ENCODE measurements around the gene CNIH2. TPM values are rescaled to one million over a fixed set of nuclear protein-coding genes. Genes with fewer than 3 reads are reported as not detected.

CNIH2 gene
- total and polyA plus RNA-seq, 8 donors, result 0.81 to 5.2 (median 3.6) TPM

DNA sequence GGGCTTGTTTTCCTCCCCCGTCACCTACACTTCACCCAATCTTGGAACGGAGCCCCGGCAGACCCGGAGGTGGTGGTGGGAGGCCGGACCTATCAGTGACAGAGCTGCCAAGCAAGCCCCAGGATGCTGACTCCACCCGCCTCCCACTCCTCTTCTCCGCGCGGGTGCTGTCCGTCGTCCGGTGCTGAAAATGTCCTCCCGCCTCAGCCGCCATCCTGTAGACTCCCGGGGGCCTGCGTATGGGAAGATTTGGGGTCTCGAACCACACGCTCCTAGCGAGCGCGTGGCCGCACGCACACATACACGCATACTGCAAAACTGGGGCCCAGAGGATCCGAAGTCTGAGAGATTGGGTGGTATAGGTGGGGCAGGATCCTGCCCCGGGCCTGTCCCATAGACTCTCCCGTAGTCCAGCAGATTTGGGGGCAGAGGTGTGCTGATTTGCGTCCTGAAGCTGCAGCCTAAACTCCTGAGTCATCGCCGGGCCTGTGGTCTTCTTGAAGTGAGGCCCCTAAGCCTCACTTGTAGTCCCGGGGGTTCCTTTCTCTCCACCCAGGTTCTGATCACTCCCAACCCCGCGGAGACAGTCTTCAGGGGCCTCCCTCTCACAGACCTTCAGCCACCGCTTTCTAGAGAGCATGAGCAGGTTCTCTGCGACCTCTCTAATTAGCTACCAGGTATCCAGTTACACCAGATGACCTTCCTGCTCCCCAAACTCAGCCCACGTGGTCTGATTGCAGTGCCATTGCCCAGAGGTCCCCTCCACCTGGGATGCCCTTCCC, 11.8 kb downstream of the CNIH2 start:
- H3K27ac ChIP-seq, result peak overlapping the region; percentile 89 to 92
- peaks cover 16 to 33% of the 10 kb centered on the region in 2 donors for H3K4me1 ChIP-seq
- H3K27me3 ChIP-seq, result peaks cover 19 to 50% of the 10 kb centered on the region in 2 donors
- intact Hi-C loops (cut with DNase I), result no loop called here
- no peaks in the 10 kb centered on the region for H3K9me3 ChIP-seq
- H3K36me3 ChIP-seq, result peaks cover 0 to 7% of the 10 kb centered on the region in 2 donors
- peak in 3 of 4 donors; percentile 83 to 90 (median 83) for DNase-seq
- TF ChIP-seq, protein P1, sequence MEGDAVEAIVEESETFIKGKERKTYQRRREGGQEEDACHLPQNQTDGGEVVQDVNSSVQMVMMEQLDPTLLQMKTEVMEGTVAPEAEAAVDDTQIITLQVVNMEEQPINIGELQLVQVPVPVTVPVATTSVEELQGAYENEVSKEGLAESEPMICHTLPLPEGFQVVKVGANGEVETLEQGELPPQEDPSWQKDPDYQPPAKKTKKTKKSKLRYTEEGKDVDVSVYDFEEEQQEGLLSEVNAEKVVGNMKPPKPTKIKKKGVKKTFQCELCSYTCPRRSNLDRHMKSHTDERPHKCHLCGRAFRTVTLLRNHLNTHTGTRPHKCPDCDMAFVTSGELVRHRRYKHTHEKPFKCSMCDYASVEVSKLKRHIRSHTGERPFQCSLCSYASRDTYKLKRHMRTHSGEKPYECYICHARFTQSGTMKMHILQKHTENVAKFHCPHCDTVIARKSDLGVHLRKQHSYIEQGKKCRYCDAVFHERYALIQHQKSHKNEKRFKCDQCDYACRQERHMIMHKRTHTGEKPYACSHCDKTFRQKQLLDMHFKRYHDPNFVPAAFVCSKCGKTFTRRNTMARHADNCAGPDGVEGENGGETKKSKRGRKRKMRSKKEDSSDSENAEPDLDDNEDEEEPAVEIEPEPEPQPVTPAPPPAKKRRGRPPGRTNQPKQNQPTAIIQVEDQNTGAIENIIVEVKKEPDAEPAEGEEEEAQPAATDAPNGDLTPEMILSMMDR (IDR thresholded peaks at IDR 0.05), result no peak
- peak overlapping the region; percentile 69 to 75 for H3K4me3 ChIP-seq
- ATAC-seq, result peak; percentile 77

DNA sequence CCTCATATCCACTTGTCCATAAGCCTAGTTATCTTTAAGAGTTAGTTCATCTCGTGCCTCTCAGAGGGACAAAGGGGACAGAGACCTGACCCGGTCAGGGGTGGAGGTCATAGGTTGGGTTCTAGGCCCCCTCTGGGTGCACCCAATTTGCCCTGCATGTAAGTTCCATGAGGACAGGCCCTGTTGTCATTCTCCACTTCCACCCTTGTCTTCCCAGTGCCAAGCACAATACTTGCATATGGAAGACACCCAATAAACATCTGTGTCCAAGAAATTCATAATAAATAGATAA, 12.3 kb downstream of the CNIH2 start:
- H3K27me3 ChIP-seq, result peaks cover 19 to 56% of the 10 kb centered on the region in 2 donors
- ATAC-seq, result no peak
- peak overlapping the region in 1 of 2 donors; percentile 69 for H3K4me3 ChIP-seq
- intact Hi-C loops (cut with DNase I), result no loop called here
- DNase-seq, result no peak
- peaks cover 0 to 1% of the 10 kb centered on the region in 2 donors for H3K36me3 ChIP-seq
- H3K4me1 ChIP-seq, result peaks cover 16 to 33% of the 10 kb centered on the region in 2 donors
- TF ChIP-seq, protein P1 (IDR thresholded peaks at IDR 0.05), result no peak
- H3K9me3 ChIP-seq, result no peaks in the 10 kb centered on the region
- no peak overlapping the region for H3K27ac ChIP-seq

DNA sequence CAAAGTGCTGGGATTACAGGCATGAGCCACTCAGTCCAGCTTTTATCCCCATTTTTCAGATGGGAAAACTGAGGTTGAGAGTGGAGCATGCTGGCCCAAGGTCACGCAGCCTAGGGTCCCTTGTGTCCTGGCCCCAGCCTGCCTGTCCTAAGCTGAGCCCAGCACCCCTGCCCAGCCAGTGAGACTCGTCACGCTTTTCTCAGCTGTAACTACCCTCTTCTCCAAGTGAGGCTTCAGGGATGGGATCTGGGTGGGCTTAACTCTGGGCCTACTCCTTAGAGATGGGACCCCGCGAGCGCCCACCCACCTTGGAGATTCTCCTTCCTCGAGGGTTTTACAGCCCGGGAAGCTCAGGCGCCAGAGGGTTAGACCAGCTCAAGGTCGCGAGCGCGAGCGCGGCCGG, 13.3 kb downstream of the CNIH2 start:
- Histone ChIP-seq H3K9me3 (no peaks in the 10 kb centered on the region), H3K27me3 (peaks cover 19 to 66% of the 10 kb centered on the region in 2 donors), H3K4me3 (peak overlapping the region in 1 of 2 donors; percentile 39), H3K27ac (no peak overlapping the region), H3K36me3 (no peaks in the 10 kb centered on the region), H3K4me1 (peaks cover 16 to 33% of the 10 kb centered on the region in 2 donors)
- TF ChIP-seq, protein P1 (IDR thresholded peaks at IDR 0.05), result no peak
- intact Hi-C loops (cut with DNase I), result no loop called here
- ATAC-seq (no peak), DNase-seq (no peak)

DNA sequence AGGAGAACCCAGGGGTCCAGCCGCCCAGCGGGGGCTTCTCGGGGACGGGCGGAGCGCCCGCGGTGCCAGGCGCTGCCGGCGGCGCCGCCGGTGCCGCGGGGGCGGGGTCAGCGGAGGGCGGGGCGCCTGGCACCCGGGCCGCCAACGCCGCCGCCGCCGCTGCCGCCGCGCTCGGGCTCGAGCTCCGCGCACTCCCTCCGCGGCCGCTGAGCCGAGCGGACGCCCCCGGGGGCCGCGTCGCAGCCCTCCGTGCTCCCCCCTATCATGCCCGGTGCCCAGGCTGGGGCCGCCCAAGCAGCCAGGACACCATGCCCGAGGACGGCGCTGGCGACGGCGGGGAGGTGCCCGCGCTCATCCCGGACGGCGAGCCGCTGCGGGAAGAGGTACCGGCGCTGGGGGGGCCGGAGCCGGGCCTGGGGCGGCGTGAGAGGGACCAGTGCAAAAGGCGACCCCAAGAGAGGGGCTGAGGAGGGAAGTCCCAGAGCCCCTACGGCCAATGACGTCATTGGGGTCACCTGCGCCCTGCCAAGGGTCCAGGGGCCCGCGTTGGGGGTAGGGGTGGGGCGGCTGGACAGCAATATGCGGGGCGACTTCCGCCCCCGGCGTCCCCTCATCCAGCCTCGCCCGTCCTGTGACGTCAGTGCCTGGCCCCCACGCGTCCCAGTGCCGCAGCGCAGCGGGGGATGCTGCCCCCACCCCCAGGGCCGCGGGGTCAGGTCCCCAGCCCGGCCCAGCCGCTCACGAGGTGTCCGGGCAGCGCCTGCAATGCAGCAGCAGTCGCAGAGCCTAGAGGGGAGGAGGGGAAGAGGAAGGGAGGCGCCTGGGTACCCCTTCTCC, 13.9 kb downstream of the CNIH2 start, which contains the start of gene TMEM151A:
Gene TMEM151A (plus strand): TSS at position 189 of the 837 bp plus-strand sequence. CDS start 120 bp downstream, at position 309.
- intact Hi-C loops (cut with DNase I), result no loop called here
- peaks cover 19 to 72% of the 10 kb centered on the region in 2 donors for H3K27me3 ChIP-seq

More for the DNA sequence above, 13.9 kb downstream of the CNIH2 start, which contains the start of gene TMEM151A:
- ATAC-seq, result no peak
- H3K27ac ChIP-seq, result no peak within 1 kb of the TSS
- H3K4me1 ChIP-seq, result peaks cover 16 to 33% of the 10 kb centered on the region in 2 donors
- peak within 1 kb of the TSS in 1 of 2 donors; percentile 39 for H3K4me3 ChIP-seq
- H3K9me3 ChIP-seq, result no peaks in the 10 kb centered on the region
- TF ChIP-seq, protein P1 (IDR thresholded peaks at IDR 0.05), result no peak
- DNase-seq, result peak in 1 of 4 donors; percentile 85
- H3K36me3 ChIP-seq, result no peaks in the 10 kb centered on the region

All from left lung (tissue), 10 donors.